ENCODE results near the gene NLRP12.

Gene NLRP12

DNA sequence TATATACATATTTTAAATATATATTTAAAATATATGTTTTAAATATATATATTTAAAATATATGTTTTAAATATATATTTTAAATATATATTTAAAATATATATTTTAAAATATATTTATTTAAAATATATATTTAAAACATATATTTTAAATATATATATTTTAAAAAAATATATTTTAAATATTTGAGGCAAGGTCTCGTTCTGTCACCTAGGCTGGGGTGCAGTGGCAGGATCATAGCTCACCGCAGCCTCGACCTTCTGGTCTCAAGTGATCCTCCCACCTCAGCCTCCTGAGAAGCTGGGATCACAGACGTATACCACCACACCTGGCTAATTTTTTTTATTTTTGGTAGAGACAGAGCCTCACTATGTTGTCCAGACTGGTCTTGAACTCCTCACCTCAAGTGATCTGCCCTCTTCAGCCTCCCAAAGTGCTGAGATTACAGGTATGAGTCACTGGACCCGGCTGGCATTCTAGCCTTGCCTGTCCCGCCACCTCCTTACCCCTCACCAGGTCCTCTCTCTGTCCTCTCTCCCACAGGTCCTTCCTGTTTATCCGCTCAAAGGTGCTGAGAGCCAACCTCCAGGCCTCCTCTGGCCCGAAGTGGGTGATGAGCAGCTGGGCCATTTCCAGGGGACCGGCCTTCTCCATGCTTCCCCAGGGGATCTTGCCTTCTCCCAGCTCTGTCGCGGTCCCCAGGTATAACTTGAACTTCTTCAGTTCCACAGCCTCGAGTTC lies 564 bp downstream of the NLRP12 start:
- TF ChIP-seq CTCF (IDR thresholded peaks at IDR 0.05; ENCODE audit: low read depth, low read length): no peak
- DNase-seq (ENCODE audit: extremely low read depth, low read depth): no peak

DNA sequence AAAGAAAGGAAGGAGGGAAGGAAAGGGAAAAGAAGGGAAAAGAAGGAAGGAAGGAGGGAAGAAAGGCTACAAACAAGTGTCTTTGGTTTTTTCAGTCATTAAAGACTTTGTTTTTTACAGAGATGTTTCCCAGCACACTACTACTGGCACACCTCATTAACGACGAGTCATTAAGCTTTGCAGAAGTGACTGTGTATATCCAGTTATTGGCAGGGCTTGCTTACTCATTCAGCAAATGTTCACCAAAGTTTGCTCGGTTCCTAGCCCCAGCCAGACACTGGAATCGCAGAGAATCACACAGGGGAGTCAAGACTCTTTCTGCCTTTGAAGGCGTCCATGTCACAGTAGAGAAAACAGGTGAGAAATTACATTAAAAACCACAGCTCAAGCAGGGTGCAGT lies 4.3 kb downstream of the NLRP12 start:
- DNase-seq (ENCODE audit: extremely low read depth, low read depth): no peak
- TF ChIP-seq CTCF (IDR thresholded peaks at IDR 0.05; ENCODE audit: low read depth, low read length): no peak

DNA sequence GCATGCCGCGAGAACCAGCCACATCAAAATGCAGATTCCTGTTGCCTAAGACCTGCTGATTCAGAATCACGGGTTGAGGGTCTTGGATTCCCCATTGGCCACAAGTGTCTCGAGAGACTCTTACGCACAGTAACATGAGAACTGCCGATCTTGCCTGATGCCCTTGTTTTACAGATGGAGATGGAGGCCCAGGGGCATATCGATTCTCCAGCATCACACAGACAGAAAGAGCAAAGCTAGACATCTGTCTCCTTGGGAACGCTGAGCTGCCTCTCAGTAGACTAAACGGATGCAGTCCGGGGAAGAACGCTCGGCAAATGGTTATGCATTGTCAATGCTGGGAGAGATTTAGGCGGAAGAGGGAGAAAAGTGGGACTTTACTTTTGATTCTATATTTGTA lies 5.4 kb downstream of the NLRP12 start:
- no peak for TF ChIP-seq CTCF (IDR thresholded peaks at IDR 0.05; ENCODE audit: low read depth, low read length)
- DNase-seq (ENCODE audit: extremely low read depth, low read depth): no peak

DNA sequence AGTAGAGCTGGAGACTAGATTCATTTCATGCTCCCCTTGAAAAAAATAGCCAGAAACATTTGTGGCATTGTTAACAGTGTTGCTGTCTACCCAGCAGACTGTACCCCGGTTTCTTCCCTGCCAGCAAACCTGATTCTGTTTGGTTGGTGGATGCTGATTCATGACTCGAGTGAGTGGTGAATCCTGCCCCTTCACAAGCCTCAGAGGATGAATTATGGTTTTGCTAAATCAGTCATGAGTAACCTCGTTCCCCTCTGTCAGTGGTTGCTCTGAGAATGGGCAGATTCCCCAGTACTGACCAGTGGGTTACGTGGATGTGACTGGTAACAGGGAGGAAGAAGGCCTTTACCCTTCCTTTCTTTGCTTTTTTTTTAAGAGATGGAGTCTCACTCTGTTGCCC lies 10.1 kb downstream of the NLRP12 start:
- DNase-seq (ENCODE audit: extremely low read depth, low read depth): no peak
- no peak for TF ChIP-seq CTCF (IDR thresholded peaks at IDR 0.05; ENCODE audit: low read depth, low read length)

GRCh38 chr19:53812335-53812734 lies 11.8 kb downstream of the NLRP12 start:
- no peak; the same call in 1 of the 2 replicates for TF ChIP-seq CTCF (IDR thresholded peaks at IDR 0.05; ENCODE audit: low read depth, low read length)
- no peak for DNase-seq (ENCODE audit: extremely low read depth, low read depth)

DNA sequence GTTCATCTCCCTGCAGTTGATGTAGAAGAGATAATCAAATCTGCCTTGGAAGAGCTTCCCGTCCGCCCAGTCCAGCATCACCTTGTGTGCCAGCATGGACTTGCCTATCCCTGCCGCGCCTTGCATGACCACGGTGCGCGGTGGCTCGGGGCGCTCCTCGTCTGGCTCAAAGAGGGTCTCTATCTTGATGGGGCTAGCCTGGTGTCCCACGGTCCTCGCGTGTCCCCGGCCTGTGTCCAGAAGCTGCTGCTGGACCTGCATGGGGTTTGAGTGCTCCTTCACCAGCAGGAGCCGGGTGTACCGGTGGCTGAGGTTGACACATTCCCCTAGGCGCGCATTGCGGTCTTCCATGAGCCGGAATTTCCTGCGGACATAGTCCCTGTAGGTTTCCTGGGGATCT lies 13.2 kb downstream of the NLRP12 start:
- no peak for TF ChIP-seq CTCF (IDR thresholded peaks at IDR 0.05; ENCODE audit: low read depth, low read length)
- no peak for DNase-seq (ENCODE audit: extremely low read depth, low read depth)

DNA sequence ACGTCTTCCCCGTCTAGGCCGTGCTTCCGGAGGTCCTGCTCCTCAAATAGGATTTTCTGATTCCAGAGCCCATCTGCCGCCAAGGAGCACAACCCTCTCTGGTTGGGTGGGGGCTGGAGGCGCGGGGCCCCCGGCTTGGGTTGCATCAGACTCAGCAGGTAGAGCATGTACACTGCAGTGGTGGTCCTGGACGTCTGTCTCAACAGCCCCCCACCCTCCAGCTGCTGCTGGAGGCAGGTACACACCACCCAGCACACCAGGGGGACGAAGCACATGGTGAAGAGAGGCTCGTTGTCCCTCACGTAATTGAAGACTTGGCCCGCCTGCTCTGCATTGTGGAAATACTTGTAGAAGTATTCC lies 13.9 kb downstream of the NLRP12 start:
- DNase-seq (ENCODE audit: extremely low read depth, low read depth): no peak
- no peak for TF ChIP-seq CTCF (IDR thresholded peaks at IDR 0.05; ENCODE audit: low read depth, low read length)

Measured in AG09319 (cell line).